Measurements from ENCODE around the gene TLE3. TPM values are rescaled to one million over a fixed set of nuclear protein-coding genes. Genes with fewer than 3 reads are reported as not detected.

TLE3 gene
- polyA plus RNA-seq, 1 of the 3 experiments (the other 2 are of a cell fraction) = 14.7 TPM

- no peak for TF ChIP-seq RAD21 (IDR thresholded peaks at IDR 0.05; ENCODE audit: low read length)
- no peak for TF ChIP-seq EP300 (IDR thresholded peaks at IDR 0.05; ENCODE audit: borderline replicate concordance in 1 of 2, low read depth in 1 of 2, low read length in 1 of 2)
- TF ChIP-seq FOXM1 (IDR thresholded peaks at IDR 0.05; ENCODE audit: low read depth) = no peak
- no peak for TF ChIP-seq POLR2AphosphoS5 (IDR thresholded peaks at IDR 0.05; ENCODE audit: low read depth, low read length)
- TF ChIP-seq, protein P1, sequence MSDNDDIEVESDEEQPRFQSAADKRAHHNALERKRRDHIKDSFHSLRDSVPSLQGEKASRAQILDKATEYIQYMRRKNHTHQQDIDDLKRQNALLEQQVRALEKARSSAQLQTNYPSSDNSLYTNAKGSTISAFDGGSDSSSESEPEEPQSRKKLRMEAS (IDR thresholded peaks at IDR 0.05; ENCODE audit: low read depth) = no peak
- no peak for TF ChIP-seq SIN3A (IDR thresholded peaks at IDR 0.05; ENCODE audit: borderline replicate concordance, low read depth, low read length)
- TF ChIP-seq ELF1 (IDR thresholded peaks at IDR 0.05) = no peak
Measured at GRCh38 chr15:70039917-70040316, 57.8 kb downstream of the TLE3 start (continued).

- Histone ChIP-seq H3K9me3 (no peaks in the 10 kb centered on the region), H2AFZ (ENCODE audit: low read depth) (no peak overlapping the region), H3F3A (replicated peaks; ENCODE audit: insufficient read depth) (no peaks in the 10 kb centered on the region), H3K4me3 (ENCODE audit: low read depth in 2 of 2, low read length in 1 of 2) (no peak overlapping the region), H3K36me3 (replicated peaks in 1 of 2; ENCODE audit: control insufficient read depth in 1 of 2, insufficient read depth in 2 of 2, low read length in 1 of 2) (no peaks in the 10 kb centered on the region), H3K79me2 (ENCODE audit: insufficient read depth) (no peaks in the 10 kb centered on the region), H3K4me1 (ENCODE audit: control insufficient read depth in 1 of 2, insufficient read depth in 2 of 2, low read depth in 1 of 2, low read length in 1 of 2) (peaks cover 3 to 9% of the 10 kb centered on the region in 2 experiments; a peak in 1 of 4 replicates), H3K4me2 (no peak overlapping the region), H3K27me3 (ENCODE audit: insufficient read depth) (peaks cover 10% of the 10 kb centered on the region), H3K9me2 (no peaks in the 10 kb centered on the region), H4K20me1 (ENCODE audit: insufficient read depth) (no peaks in the 10 kb centered on the region), H3K9ac (no peak overlapping the region), H3K27ac (ENCODE audit: low read depth in 2 of 2, low read length in 1 of 2) (no peak overlapping the region)
- POLR2A ChIA-PET = no interaction called here
- no peak for DNase-seq
- TF ChIP-seq, protein P2, sequence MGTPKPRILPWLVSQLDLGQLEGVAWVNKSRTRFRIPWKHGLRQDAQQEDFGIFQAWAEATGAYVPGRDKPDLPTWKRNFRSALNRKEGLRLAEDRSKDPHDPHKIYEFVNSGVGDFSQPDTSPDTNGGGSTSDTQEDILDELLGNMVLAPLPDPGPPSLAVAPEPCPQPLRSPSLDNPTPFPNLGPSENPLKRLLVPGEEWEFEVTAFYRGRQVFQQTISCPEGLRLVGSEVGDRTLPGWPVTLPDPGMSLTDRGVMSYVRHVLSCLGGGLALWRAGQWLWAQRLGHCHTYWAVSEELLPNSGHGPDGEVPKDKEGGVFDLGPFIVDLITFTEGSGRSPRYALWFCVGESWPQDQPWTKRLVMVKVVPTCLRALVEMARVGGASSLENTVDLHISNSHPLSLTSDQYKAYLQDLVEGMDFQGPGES (IDR thresholded peaks at IDR 0.05; ENCODE audit: low read depth, low read length) = no peak
- TF ChIP-seq RXRA (IDR thresholded peaks at IDR 0.05; ENCODE audit: borderline replicate concordance, low read depth) (no peak), CTCF (IDR thresholded peaks at IDR 0.05) (no peak)
- TF ChIP-seq, protein P3, sequence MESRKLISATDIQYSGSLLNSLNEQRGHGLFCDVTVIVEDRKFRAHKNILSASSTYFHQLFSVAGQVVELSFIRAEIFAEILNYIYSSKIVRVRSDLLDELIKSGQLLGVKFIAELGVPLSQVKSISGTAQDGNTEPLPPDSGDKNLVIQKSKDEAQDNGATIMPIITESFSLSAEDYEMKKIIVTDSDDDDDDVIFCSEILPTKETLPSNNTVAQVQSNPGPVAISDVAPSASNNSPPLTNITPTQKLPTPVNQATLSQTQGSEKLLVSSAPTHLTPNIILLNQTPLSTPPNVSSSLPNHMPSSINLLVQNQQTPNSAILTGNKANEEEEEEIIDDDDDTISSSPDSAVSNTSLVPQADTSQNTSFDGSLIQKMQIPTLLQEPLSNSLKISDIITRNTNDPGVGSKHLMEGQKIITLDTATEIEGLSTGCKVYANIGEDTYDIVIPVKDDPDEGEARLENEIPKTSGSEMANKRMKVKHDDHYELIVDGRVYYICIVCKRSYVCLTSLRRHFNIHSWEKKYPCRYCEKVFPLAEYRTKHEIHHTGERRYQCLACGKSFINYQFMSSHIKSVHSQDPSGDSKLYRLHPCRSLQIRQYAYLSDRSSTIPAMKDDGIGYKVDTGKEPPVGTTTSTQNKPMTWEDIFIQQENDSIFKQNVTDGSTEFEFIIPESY (IDR thresholded peaks at IDR 0.05; ENCODE audit: borderline replicate concordance, low read depth) = no peak
- 68% methylated on average over 4 of the region's 4 CpGs for WGBS (ENCODE audit: low lambda C conversion rate)
- CTCF ChIA-PET = interaction anchor here (0.8 to 1.5 kb wide), 2 partner anchors 58 to 428 kb away, joined by 3 to 5 read pairs; partner anchors contain the start of gene TLE3
Measured at GRCh38 chr15:70038730-70039392, 58.9 kb downstream of the TLE3 start.
